Esophagus muscularis mucosa (tissue), 4 donors: ENCODE data around the gene GPR12. TPM values are rescaled to one million over a fixed set of nuclear protein-coding genes. Genes with fewer than 3 reads are reported as not detected.

ENCODE experiments used
- DNase-seq: peaks from one replicate; pipeline ENCODE4 v3.0.0-alpha.2; 2017; ENCODE audit errors: extremely low spot score
- H3K27ac ChIP-seq, 4 donors: fragments of 200-600 bp; sonication (generic); replicated peaks in 1 of 4; 1 replicate in 3 of 4; 2 replicates in 1 of 4; pipeline ENCODE4 v1.5.1; 2016 to 2019; ENCODE audit warnings: mild to moderate bottlenecking in 1 of 4
- H3K27me3 ChIP-seq, 4 donors: fragments of 200-600 bp; sonication (generic); one replicate each; pipeline versions ENCODE4 v1.5.1 to v1.6.0; 2016 to 2019
- H3K36me3 ChIP-seq, 4 donors: fragments of 200-600 bp; sonication (generic); one replicate each; pipeline ENCODE4 v1.5.1; 2016 to 2019
- H3K4me1 ChIP-seq, 4 donors: fragments of 200-600 bp; sonication (generic); one replicate each; pipeline ENCODE4 v1.5.1; 2016 to 2019
- H3K4me3 ChIP-seq, 4 donors: fragments of 200-600 bp; sonication (generic); 1 replicate in 2 of 4; 2 replicates in 2 of 4; pipeline ENCODE4 v1.5.1; 2016 to 2019; ENCODE audit warnings: mild to moderate bottlenecking in 4 of 4, moderate library complexity in 1 of 4
- H3K9me3 ChIP-seq, 4 donors: fragments of 200-600 bp; sonication (generic); 1 replicate in 3 of 4; 2 replicates in 1 of 4; pipeline ENCODE4 v1.5.1; 2016 to 2019
- EP300 ChIP-seq: sonication (generic); formaldehyde crosslinking; IDR thresholded peaks from one replicate; pipeline ENCODE4 v1.6.1; 2017; ENCODE audit warnings: antibody characterized with exemption
- POLR2A ChIP-seq: fragments of 450-650 bp; IDR thresholded peaks from one replicate; pipeline ENCODE4 v1.6.1; 2017; ENCODE audit warnings: antibody characterized with exemption, moderate library complexity, mild to moderate bottlenecking, low read depth
- POLR2AphosphoS5 ChIP-seq, 2 donors: sonication (generic); formaldehyde crosslinking; IDR thresholded peaks; one replicate each; pipeline ENCODE4 v1.6.1; 2017; ENCODE audit warnings: antibody characterized with exemption in 2 of 2
- whole genome bisulfite sequencing: methylation state at CpG from one replicate; pipeline ENCODE4 v1.1.5; 2018; 5-methylcytosine and 5-hydroxymethylcytosine counted together
- intact Hi-C: fragments of 100-400 bp; cut with DNase I; formaldehyde crosslinking; loops from one replicate; pipeline ENCODE4 v1.15.1; 2023
- total RNA-seq, 4 donors: library from RNA; depleted of rRNA; stranded (reverse); fragments of >200 nt; gene quantifications; one replicate each; pipeline versions ENCODE4 v1.1.0 to v1.2.1, GENCODE V29; 2016
- TF ChIP-seq, protein P1 (sequence below), 3 experiments: fragments of 200-600 bp in 2 of 3; fragments of 450-650 bp in 1 of 3; sonication (generic) in 2 of 3; IDR thresholded peaks; one replicate each; pipeline ENCODE4 v1.5.1; 2017 to 2019; ENCODE audit warnings: antibody characterized with exemption in 3 of 3, mild to moderate bottlenecking in 2 of 3, moderate library complexity in 1 of 3

The GPR12 gene
- total RNA-seq, 4 donors from 2014 or later, result 0.11 to 0.26 (median 0.17) TPM; not detected in 1

- intact Hi-C loops, result no loop called here
Observed at GRCh38 chr13:26749905-26750304, 10.7 kb downstream of the GPR12 start.

GRCh38 chr13:26749285-26749684 is 11.3 kb downstream of the GPR12 start:
- H3K4me1 ChIP-seq, result no peaks in the 10 kb centered on the region
- no peak overlapping the region for H3K4me3 ChIP-seq
- H3K27ac ChIP-seq, result no peak overlapping the region
- H3K27me3 ChIP-seq, result peaks cover 0 to 31% (median 0%) of the 10 kb centered on the region in 4 donors
- H3K36me3 ChIP-seq, result no peaks in the 10 kb centered on the region
- WGBS, result 42% methylated on average over 7 of the region's 8 CpGs
- intact Hi-C loops, result no loop called here
- TF ChIP-seq, protein P1, sequence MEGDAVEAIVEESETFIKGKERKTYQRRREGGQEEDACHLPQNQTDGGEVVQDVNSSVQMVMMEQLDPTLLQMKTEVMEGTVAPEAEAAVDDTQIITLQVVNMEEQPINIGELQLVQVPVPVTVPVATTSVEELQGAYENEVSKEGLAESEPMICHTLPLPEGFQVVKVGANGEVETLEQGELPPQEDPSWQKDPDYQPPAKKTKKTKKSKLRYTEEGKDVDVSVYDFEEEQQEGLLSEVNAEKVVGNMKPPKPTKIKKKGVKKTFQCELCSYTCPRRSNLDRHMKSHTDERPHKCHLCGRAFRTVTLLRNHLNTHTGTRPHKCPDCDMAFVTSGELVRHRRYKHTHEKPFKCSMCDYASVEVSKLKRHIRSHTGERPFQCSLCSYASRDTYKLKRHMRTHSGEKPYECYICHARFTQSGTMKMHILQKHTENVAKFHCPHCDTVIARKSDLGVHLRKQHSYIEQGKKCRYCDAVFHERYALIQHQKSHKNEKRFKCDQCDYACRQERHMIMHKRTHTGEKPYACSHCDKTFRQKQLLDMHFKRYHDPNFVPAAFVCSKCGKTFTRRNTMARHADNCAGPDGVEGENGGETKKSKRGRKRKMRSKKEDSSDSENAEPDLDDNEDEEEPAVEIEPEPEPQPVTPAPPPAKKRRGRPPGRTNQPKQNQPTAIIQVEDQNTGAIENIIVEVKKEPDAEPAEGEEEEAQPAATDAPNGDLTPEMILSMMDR (IDR thresholded peaks at IDR 0.05), result no peak
- no peak for TF ChIP-seq EP300
- no peak for TF ChIP-seq POLR2AphosphoS5 (IDR thresholded peaks at IDR 0.05)
- no peak for TF ChIP-seq POLR2A
- DNase-seq, result peak; percentile 62
- H3K9me3 ChIP-seq, result no peaks in the 10 kb centered on the region

More at GRCh38 chr13:26749905-26750304, 10.7 kb downstream of the GPR12 start:
- Histone ChIP-seq H3K27ac (no peak overlapping the region), H3K27me3 (peaks cover 0 to 25% (median 0%) of the 10 kb centered on the region in 4 donors), H3K4me3 (no peak overlapping the region), H3K36me3 (no peaks in the 10 kb centered on the region), H3K9me3 (no peaks in the 10 kb centered on the region), H3K4me1 (no peaks in the 10 kb centered on the region)
- no peak for TF ChIP-seq EP300
- no peak for TF ChIP-seq POLR2AphosphoS5 (IDR thresholded peaks at IDR 0.05)
- TF ChIP-seq POLR2A, result no peak
- TF ChIP-seq, protein P1 (IDR thresholded peaks at IDR 0.05), result no peak
- no peak for DNase-seq
- 92% methylated on average over 3 of the region's 3 CpGs for WGBS

GRCh38 chr13:26747706-26748105 is 12.9 kb downstream of the GPR12 start:
- peaks cover 0 to 41% (median under 1%) of the 10 kb centered on the region in 4 donors for H3K27me3 ChIP-seq
- DNase-seq, result peak; percentile 31
- no peak overlapping the region for H3K4me3 ChIP-seq
- no peak for TF ChIP-seq EP300
- no peak for TF ChIP-seq POLR2A
- TF ChIP-seq POLR2AphosphoS5 (IDR thresholded peaks at IDR 0.05), result no peak
- TF ChIP-seq, protein P1 (IDR thresholded peaks at IDR 0.05), result no peak
- no peaks in the 10 kb centered on the region for H3K9me3 ChIP-seq
- 68% methylated on average over 2 of the region's 2 CpGs for WGBS
- intact Hi-C loops, result no loop called here
- H3K4me1 ChIP-seq, result no peaks in the 10 kb centered on the region
- H3K27ac ChIP-seq, result no peak overlapping the region
- no peaks in the 10 kb centered on the region for H3K36me3 ChIP-seq

GRCh38 chr13:26743971-26744370 is 16.6 kb downstream of the GPR12 start:
- intact Hi-C loops, result no loop called here

More at GRCh38 chr13:26743971-26744370, 16.6 kb downstream of the GPR12 start:
- Histone ChIP-seq H3K4me1 (no peaks in the 10 kb centered on the region), H3K36me3 (no peaks in the 10 kb centered on the region), H3K4me3 (no peak overlapping the region), H3K27ac (no peak overlapping the region), H3K9me3 (no peaks in the 10 kb centered on the region), H3K27me3 (peaks cover 0 to 44% (median 4%) of the 10 kb centered on the region in 4 donors)
- no peak for TF ChIP-seq POLR2AphosphoS5 (IDR thresholded peaks at IDR 0.05)
- TF ChIP-seq POLR2A, result no peak
- TF ChIP-seq, protein P1 (IDR thresholded peaks at IDR 0.05), result no peak
- TF ChIP-seq EP300, result no peak
- 46% methylated on average over 7 of the region's 7 CpGs for WGBS
- DNase-seq, result peak; percentile 50
